HL-60 (cell line): ENCODE data around the gene WRAP73.

Experiments
- POLR2AphosphoS5 ChIP-seq: IDR thresholded peaks from 2 replicates; pipeline ENCODE4 v1.6.1; 2012; ENCODE audit warnings: low read depth
- SPI1 ChIP-seq: IDR thresholded peaks from 2 replicates; pipeline ENCODE4 v1.6.1; 2012; ENCODE audit warnings: low read depth, mild to moderate bottlenecking, borderline replicate concordance
- TF ChIP-seq, protein P1 (sequence below): IDR thresholded peaks from one replicate; pipeline ENCODE4 v1.5.1; 2011; ENCODE audit warnings: low read length, control low read depth, inconsistent platforms; ENCODE audit not compliant: insufficient read depth
- TF ChIP-seq, protein P2 (sequence below): IDR thresholded peaks from 2 replicates; pipeline ENCODE4 v1.6.1; 2012; ENCODE audit warnings: low read depth; ENCODE audit not compliant: insufficient replicate concordance

DNA sequence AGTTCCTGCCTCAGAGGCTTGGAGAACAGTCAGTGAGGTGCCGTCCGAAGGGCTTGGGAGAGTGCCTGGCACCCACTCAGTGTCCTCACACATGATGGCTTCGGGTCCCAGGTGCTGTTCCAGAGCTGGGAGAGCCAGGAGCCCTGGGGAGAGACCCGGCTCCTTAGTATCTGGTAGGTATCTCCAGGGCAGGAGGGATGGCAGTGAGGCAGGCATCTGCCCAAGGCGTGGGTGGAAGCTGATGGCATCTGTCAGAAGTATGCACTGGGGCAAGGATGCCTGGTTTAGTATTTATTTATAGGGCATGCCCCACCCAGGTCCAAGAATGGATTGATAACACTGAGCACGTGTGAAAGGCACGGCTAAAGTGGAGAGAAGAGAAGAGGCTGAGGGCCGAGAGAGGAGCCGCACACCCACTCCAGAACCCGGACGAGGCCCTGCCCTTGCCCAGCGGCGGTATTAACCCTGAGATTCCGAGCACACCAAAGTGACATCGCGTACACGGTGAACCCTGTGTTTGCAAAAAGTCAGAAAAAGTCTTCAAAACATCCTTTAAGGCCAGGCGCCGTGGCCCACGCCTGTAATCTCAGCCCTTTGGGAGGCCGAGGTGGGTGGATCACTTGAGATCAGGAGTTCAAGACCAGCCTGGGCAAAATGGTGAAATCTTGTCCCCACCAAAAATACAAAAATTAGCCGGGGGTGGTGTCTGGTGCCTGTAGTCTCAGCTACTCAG lies 4.8 kb upstream of the WRAP73 start:
- TF ChIP-seq, protein P1, sequence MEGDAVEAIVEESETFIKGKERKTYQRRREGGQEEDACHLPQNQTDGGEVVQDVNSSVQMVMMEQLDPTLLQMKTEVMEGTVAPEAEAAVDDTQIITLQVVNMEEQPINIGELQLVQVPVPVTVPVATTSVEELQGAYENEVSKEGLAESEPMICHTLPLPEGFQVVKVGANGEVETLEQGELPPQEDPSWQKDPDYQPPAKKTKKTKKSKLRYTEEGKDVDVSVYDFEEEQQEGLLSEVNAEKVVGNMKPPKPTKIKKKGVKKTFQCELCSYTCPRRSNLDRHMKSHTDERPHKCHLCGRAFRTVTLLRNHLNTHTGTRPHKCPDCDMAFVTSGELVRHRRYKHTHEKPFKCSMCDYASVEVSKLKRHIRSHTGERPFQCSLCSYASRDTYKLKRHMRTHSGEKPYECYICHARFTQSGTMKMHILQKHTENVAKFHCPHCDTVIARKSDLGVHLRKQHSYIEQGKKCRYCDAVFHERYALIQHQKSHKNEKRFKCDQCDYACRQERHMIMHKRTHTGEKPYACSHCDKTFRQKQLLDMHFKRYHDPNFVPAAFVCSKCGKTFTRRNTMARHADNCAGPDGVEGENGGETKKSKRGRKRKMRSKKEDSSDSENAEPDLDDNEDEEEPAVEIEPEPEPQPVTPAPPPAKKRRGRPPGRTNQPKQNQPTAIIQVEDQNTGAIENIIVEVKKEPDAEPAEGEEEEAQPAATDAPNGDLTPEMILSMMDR, result no peak
- TF ChIP-seq POLR2AphosphoS5 (no peak), SPI1 (no peak)
- TF ChIP-seq, protein P2, sequence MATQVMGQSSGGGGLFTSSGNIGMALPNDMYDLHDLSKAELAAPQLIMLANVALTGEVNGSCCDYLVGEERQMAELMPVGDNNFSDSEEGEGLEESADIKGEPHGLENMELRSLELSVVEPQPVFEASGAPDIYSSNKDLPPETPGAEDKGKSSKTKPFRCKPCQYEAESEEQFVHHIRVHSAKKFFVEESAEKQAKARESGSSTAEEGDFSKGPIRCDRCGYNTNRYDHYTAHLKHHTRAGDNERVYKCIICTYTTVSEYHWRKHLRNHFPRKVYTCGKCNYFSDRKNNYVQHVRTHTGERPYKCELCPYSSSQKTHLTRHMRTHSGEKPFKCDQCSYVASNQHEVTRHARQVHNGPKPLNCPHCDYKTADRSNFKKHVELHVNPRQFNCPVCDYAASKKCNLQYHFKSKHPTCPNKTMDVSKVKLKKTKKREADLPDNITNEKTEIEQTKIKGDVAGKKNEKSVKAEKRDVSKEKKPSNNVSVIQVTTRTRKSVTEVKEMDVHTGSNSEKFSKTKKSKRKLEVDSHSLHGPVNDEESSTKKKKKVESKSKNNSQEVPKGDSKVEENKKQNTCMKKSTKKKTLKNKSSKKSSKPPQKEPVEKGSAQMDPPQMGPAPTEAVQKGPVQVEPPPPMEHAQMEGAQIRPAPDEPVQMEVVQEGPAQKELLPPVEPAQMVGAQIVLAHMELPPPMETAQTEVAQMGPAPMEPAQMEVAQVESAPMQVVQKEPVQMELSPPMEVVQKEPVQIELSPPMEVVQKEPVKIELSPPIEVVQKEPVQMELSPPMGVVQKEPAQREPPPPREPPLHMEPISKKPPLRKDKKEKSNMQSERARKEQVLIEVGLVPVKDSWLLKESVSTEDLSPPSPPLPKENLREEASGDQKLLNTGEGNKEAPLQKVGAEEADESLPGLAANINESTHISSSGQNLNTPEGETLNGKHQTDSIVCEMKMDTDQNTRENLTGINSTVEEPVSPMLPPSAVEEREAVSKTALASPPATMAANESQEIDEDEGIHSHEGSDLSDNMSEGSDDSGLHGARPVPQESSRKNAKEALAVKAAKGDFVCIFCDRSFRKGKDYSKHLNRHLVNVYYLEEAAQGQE, result no peak
